Measurements from ENCODE around the gene SIRT6.

Gene SIRT6

DNA sequence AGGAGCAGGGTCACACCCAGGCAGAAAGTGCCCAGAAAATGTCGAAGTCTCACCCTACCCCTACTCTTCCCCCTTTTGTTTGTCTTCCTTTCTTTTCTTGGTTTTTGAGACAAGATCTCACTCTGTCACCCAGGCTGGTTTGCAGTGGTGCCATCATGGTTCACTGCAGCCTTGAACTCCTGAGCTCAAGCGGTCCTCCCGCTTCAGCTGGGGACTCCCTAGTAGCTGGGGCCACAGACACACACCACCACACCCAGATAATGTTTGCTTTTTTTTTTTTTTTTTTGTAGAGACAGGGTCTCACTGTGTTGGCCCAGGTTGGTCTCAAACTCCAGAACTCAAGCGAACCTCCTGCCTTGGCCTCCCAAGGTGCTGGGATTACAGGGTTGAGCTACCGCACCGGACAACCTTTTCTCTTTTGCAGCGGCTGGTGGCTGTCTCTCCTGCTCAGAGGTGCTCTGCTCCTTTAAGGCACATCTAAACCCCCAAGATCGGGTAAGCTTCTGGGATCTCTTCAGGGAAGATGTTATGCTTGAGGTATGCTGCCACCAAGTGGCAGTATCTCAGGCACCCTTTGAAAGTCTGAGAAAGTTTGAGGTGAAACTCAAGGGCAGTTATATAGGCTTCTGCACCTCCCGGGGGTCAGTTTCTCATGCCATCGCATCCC, 24.6 kb upstream of the SIRT6 start (continued):
- TF ChIP-seq, protein P1, sequence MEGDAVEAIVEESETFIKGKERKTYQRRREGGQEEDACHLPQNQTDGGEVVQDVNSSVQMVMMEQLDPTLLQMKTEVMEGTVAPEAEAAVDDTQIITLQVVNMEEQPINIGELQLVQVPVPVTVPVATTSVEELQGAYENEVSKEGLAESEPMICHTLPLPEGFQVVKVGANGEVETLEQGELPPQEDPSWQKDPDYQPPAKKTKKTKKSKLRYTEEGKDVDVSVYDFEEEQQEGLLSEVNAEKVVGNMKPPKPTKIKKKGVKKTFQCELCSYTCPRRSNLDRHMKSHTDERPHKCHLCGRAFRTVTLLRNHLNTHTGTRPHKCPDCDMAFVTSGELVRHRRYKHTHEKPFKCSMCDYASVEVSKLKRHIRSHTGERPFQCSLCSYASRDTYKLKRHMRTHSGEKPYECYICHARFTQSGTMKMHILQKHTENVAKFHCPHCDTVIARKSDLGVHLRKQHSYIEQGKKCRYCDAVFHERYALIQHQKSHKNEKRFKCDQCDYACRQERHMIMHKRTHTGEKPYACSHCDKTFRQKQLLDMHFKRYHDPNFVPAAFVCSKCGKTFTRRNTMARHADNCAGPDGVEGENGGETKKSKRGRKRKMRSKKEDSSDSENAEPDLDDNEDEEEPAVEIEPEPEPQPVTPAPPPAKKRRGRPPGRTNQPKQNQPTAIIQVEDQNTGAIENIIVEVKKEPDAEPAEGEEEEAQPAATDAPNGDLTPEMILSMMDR (tag by site-specific recombination; IDR thresholded peaks at IDR 0.05): 0 out of 2 replicates have a peak, but pooled peaks have one; percentile 29
- TF ChIP-seq, protein P2, sequence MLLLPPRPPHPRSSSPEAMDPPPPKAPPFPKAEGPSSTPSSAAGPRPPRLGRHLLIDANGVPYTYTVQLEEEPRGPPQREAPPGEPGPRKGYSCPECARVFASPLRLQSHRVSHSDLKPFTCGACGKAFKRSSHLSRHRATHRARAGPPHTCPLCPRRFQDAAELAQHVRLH (tag by site-specific recombination; IDR thresholded peaks at IDR 0.05): no peak
- TF ChIP-seq ZNF837 (tag by site-specific recombination; IDR thresholded peaks at IDR 0.05) (no peak), ZBTB8A (tag by site-specific recombination; IDR thresholded peaks at IDR 0.05) (no peak), ZNF426 (tag by site-specific recombination; IDR thresholded peaks at IDR 0.05) (no peak), KLF7 (tag by site-specific recombination; IDR thresholded peaks at IDR 0.05; ENCODE audit: borderline replicate concordance) (no peak), ZNF707 (tag by site-specific recombination; IDR thresholded peaks at IDR 0.05) (no peak)
- TF ChIP-seq, protein P3, sequence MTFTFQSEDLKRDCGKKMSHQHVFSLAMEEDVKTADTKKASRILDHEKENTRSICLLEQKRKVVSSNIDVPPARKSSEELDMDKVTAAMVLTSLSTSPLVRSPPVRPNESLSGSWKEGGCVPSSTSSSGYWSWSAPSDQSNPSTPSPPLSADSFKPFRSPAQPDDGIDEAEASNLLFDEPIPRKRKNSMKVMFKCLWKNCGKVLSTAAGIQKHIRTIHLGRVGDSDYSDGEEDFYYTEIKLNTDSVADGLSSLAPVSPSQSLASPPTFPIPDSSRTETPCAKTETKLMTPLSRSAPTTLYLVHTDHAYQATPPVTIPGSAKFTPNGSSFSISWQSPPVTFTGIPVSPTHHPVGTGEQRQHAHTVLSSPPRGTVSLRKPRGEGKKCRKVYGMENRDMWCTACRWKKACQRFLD (tag by site-specific recombination; IDR thresholded peaks at IDR 0.05): no peak

DNA sequence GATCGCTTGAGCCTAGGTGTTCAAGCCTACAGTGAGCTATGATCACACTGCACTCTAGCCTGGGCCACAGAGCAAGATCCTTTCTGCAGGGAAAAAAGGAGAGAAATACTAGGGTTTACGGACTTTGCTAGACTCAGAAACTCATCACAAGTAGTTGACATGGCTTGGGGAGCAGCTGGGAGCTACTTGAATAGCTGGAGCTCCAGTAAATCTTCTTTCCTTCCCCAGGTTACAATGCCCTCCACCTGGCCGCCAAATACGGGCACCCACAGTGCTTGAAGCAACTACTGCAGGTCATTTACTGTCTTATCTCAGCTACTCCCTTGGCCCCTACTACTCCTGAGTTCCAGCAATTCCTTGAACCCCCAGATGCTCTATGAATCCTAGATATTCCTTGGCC, 19.4 kb upstream of the SIRT6 start:
- Histone ChIP-seq H3K36me3 (ENCODE audit: control insufficient read depth in 2 of 2, insufficient read depth in 1 of 2, low read length in 2 of 2) (no peaks in the 10 kb centered on the region), H3K9me3 (ENCODE audit: control insufficient read depth, insufficient read depth, low read depth, low read length) (no peaks in the 10 kb centered on the region), H3K27ac (ENCODE audit: extremely low read depth, low read depth, low read length) (no peak overlapping the region), H3K4me3 (ENCODE audit: low read depth, low read length) (no peak overlapping the region), H3K4me1 (ENCODE audit: control insufficient read depth, insufficient read depth, low read length) (no peaks in the 10 kb centered on the region)
- CTCF ChIA-PET: interaction anchor here (0.6 to 2.8 kb wide), 10 partner anchors 9 to 750 kb away, joined by 3 to 20 read pairs (median 4); partner anchors contain the start of gene EEF2
- TF ChIP-seq ZNF391 (tag by site-specific recombination; IDR thresholded peaks at IDR 0.05; ENCODE audit: borderline replicate concordance, low read depth) (no peak), OVOL3 (tag by site-specific recombination; IDR thresholded peaks at IDR 0.05) (no peak)
- POLR2A ChIA-PET: interaction anchor here (0.6 to 1.8 kb wide), 2 partner anchors 216 to 396 kb away, joined by 5 to 6 read pairs; partner anchors contain the start of gene EEF2

DNA sequence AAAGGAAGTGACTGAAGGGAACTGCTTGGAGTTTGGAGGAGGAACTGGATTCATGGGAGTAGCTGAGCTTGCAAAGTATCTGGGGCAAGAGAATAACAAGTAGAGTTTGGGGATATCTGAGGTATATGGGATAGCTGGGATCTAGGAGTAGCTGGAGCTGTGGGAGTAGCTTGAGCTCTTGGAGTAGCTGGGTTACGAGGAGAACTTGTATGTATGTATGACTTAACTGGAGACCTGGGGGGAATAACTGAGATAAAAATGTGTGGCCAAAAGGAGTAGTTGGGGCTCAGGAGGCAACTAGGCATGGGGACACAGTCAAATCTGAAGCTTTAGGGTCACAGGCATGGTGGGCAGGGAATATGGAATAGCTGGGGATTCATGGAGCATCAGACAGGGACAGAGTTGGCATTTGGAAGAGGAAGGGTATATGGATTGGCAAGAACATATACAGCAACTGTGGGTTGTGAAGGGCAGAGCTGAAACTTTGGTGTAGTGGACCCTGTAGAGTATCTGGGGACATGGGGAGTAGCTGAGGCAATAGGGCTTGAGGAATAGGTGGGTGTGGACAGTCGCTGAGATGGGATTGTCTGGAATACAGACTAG, 18.7 kb upstream of the SIRT6 start:
- Histone ChIP-seq H3K4me3 (ENCODE audit: low read depth, low read length) (no peak overlapping the region), H3K4me1 (ENCODE audit: control insufficient read depth, insufficient read depth, low read length) (no peaks in the 10 kb centered on the region), H3K36me3 (ENCODE audit: control insufficient read depth in 2 of 2, insufficient read depth in 1 of 2, low read length in 2 of 2) (no peaks in the 10 kb centered on the region), H3K9me3 (ENCODE audit: control insufficient read depth, insufficient read depth, low read depth, low read length) (no peaks in the 10 kb centered on the region), H3K27ac (ENCODE audit: extremely low read depth, low read depth, low read length) (no peak overlapping the region)
- POLR2A ChIA-PET: interaction anchor here (1.8 kb wide), 1 partner anchor 215 kb away, joined by 5 read pairs; the partner anchor contains the start of gene EEF2
- no peak for TF ChIP-seq GLI2 (tag by site-specific recombination; IDR thresholded peaks at IDR 0.05; ENCODE audit: borderline replicate concordance, low read depth)
- TF ChIP-seq ZNF394 (tag by site-specific recombination; IDR thresholded peaks at IDR 0.05; ENCODE audit: borderline replicate concordance): peak; percentile 100
- no peak for TF ChIP-seq ZNF501 (tag by site-specific recombination; IDR thresholded peaks at IDR 0.05)
- TF ChIP-seq, protein P4, sequence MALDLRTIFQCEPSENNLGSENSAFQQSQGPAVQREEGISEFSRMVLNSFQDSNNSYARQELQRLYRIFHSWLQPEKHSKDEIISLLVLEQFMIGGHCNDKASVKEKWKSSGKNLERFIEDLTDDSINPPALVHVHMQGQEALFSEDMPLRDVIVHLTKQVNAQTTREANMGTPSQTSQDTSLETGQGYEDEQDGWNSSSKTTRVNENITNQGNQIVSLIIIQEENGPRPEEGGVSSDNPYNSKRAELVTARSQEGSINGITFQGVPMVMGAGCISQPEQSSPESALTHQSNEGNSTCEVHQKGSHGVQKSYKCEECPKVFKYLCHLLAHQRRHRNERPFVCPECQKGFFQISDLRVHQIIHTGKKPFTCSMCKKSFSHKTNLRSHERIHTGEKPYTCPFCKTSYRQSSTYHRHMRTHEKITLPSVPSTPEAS (tag by site-specific recombination; IDR thresholded peaks at IDR 0.05): no peak
- TF ChIP-seq, protein P5, sequence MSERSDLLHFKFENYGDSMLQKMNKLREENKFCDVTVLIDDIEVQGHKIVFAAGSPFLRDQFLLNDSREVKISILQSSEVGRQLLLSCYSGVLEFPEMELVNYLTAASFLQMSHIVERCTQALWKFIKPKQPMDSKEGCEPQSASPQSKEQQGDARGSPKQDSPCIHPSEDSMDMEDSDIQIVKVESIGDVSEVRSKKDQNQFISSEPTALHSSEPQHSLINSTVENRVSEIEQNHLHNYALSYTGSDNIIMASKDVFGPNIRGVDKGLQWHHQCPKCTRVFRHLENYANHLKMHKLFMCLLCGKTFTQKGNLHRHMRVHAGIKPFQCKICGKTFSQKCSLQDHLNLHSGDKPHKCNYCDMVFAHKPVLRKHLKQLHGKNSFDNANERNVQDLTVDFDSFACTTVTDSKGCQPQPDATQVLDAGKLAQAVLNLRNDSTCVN (tag by site-specific recombination; optimal IDR thresholded peaks at IDR 0.05): no peak
- TF ChIP-seq, protein P6, sequence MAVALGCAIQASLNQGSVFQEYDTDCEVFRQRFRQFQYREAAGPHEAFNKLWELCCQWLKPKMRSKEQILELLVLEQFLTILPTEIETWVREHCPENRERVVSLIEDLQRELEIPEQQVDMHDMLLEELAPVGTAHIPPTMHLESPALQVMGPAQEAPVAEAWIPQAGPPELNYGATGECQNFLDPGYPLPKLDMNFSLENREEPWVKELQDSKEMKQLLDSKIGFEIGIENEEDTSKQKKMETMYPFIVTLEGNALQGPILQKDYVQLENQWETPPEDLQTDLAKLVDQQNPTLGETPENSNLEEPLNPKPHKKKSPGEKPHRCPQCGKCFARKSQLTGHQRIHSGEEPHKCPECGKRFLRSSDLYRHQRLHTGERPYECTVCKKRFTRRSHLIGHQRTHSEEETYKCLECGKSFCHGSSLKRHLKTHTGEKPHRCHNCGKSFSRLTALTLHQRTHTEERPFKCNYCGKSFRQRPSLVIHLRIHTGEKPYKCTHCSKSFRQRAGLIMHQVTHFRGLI (tag by site-specific recombination; IDR thresholded peaks at IDR 0.05): no peak
- CTCF ChIA-PET: interaction anchor here (0.7 to 2.8 kb wide), 8 partner anchors 8 to 379 kb away, joined by 4 to 20 read pairs (median 4); partner anchors contain the start of gene EEF2

Data from HEK293 (cell line).